ENCODE measurements around the gene PFDN6.

PFDN6 gene

GRCh38 chr6:33317669-33318425 is 28.4 kb downstream of the PFDN6 start, which contains the start of gene ZBTB22:
Gene ZBTB22, minus strand, starts transcription at chr6:33317744. Its CDS starts 828 bp downstream, at chr6:33316916.
- DNase-seq, result peak; percentile 98 to 99 (median 99)

DNA sequence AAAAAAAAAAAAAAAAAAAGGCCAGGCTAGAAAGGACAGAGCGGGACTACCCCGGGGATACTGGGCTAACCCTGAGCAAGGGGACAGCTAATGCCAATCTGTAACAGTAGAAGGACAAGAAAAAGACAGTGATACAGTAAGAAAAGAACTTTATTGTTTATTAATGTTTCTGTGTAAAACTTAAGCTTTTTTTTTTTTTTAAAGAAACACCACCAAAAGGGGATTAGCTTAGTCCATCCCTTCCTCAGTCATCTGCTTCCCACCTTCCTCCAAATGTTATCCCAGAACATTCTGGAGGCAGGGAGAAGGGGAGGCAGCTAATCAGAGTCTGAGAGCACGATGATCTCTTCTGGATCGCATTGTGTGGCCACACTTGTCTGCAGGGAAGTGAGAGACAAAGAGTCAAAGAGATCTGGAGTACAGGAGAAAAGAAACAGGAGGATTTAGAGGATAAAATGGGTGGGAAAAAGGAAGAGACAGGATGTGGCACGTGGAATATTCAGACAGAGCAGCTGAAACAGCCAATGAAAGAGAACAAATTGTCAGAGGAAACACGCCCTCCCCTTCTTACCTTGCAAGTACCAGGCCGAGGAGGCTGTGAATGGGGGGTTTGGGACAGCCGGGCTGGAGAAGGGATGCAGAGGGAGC is 29.1 kb downstream of the PFDN6 start:
- no peak for DNase-seq

GRCh38 chr6:33319939-33320314 is 30.5 kb downstream of the PFDN6 start:
- DNase-seq, result no peak

GRCh38 chr6:33320315-33321181 is 31.1 kb downstream of the PFDN6 start:
- DNase-seq, result peak; percentile 90 to 94 (median 92)

DNA sequence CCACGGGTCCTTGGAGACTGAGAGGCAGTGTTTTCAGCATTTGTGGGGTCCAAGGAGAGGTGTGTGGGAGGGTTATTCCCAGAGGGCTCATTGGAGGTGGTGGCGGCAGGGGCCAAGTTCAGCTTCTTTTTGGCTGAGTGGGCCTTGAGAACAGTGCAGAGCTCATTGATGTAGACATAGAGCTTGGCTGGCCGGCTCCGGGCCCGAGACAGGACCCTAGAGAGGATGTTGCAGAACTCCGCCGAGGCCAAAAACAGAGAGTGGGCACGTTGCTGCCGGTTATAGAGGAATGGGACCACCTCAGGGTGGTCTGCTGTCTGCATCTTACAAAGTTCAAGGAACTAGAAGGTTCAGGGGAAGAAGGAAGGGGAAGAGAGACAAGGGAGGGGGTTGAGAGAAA is 31.8 kb downstream of the PFDN6 start:
- no peak for DNase-seq

DNA sequence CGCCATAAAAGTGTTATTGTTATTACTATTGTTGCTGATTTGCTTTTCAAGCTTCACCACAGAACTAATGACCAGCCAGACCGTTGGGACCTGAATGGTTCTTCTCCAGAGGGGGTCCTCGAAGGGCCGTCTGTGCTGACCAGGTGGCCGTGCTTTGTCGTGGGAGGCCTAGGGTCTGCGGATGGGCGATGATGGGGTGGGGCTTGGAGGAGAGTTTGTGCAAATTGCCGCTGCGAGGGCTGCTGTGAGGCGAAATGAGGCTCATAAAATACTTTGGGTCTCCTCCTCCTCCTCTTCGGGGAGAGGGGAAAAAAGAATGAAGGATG is 34.2 kb downstream of the PFDN6 start:
- DNase-seq, result no peak

- peak in 1 of 3 donors; percentile 31 for DNase-seq
Measured at GRCh38 chr6:33324125-33324524, 34.7 kb downstream of the PFDN6 start.

DNA sequence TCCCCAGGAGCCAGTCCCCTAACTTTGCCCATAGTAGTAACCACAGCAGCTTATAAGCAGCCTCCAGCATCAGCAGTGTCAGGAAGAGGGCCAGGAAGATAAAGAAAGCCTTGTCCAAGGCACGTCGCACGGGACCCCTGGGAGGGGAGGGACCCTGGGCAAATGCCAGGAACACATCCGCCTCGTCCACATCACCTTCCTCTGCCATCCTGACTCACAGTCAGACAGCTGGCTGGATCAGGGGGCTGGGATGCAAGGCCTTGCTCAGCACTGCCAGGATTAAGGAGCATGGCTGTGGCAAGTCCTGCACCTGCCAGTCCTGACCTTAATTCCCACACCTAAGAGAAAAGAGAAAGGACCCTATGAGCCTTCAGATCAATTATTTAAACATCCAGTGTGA is 39.7 kb downstream of the PFDN6 start:
- no peak for DNase-seq

GRCh38 chr6:33330736-33331135 is 41.3 kb downstream of the PFDN6 start:
- DNase-seq, result no peak

DNA sequence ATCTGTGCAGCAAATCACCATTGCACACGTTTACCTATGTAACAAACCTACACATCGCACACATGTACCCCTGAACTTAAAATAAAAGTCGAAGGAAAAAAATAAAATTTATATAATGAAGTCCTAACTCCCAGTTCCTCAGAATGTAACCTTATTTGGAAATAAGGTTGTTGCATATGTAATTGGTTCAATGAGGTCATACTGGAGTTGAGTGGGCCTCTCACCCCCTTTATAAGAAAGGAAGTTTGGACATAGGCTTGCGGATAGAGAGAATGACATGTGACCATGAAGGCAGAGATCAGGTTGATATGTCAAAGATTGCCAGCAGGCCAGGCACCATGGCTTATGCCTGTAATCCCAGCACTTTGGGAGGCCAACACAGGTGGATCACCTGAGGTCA is 44.3 kb downstream of the PFDN6 start:
- peak in 2 of 3 donors; percentile 24 to 52 for DNase-seq

- DNase-seq, result no peak
Measured at GRCh38 chr6:33335916-33336315, 46.5 kb downstream of the PFDN6 start.

- no peak for DNase-seq
Measured at GRCh38 chr6:33336495-33336894, 47.1 kb downstream of the PFDN6 start.

DNA sequence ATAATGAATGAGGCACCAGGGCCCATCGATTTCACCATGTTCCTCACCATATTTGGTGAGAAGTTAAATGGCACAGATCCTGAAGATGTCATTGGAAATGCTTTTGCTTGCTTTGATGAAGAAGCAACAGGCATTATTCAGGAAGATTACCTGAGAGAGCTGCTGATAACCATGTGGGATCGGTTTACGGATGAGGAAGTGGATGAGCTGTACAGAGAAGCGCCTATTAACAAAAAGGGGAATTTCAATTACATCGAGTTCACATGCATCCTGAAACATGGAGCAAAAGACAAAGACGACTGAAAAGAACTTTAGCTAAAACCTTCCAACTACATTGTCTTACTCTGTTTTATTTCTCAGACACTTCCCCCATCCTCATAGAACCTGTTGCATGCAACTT is 49.8 kb downstream of the PFDN6 start:
- peak; percentile 37 to 44 (median 41) for DNase-seq
